ENCODE results near the gene EDIL3. TPM values are rescaled to one million over a fixed set of nuclear protein-coding genes. Genes with fewer than 3 reads are reported as not detected.

The EDIL3 gene
- total and polyA plus RNA-seq, 2 of the 13 experiments (the other 11 are each of a cell fraction or from before 2014, with no cell fraction given) = 0.01 TPM; not detected in 1

DNA sequence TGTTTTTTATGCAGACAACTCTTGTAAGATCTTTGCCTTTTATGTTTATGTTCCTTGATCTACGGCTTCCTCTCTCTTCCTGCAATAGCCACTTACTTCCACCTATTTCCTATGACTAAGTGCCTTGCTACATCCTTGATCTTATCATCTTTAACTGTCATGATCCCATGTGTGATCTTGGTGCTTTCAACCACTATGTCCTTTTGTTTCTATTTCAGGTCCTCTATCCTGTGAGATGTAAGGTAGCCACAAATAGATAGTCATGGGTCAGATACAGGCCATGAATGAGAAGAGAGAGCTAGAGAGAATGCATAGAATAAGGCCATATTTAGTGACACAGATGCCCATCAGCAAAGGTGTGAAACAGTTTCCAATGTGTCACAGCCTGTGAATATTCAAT, 420.4 kb downstream of the EDIL3 start:
- FAIRE-seq (no peak), ATAC-seq (no peak), DNase-seq (ENCODE audit: low spot score) (no peak)
- ChIA-PET CTCF (ENCODE audit: low intra/inter-chr PET ratio, low total read pairs) (no interaction called here), POLR2A (no interaction called here)
- H2AFZ ChIP-seq (ENCODE audit: low read length) = no peak overlapping the region
- H4K20me1 ChIP-seq (ENCODE audit: insufficient read depth, low read length) = no peaks in the 10 kb centered on the region
- 0% methylated on average over 1 of the region's 1 CpG for WGBS (ENCODE audit: low lambda C conversion rate)
- TF ChIP-seq PHF8 (CRISPR knock-in tag; IDR thresholded peaks at IDR 0.05) = no peak
- H3K27ac ChIP-seq (ENCODE audit: extremely low read length, insufficient read depth, low read length) = no peak overlapping the region
- H3K36me3 ChIP-seq (replicated peaks in 1 of 2; ENCODE audit: control insufficient read depth in 1 of 2, insufficient read depth in 2 of 2, low read length in 2 of 2) = no peaks in the 10 kb centered on the region
- no peaks in the 10 kb centered on the region for H3K4me1 ChIP-seq (ENCODE audit: insufficient read depth, low read length)
- H3K9me3 ChIP-seq (ENCODE audit: low read length) = no peaks in the 10 kb centered on the region
- intact Hi-C loops (cut with micrococcal nuclease; ENCODE audit: unreplicated experiment) (no loop called here), in situ Hi-C loops (cut with HindIII; ENCODE audit: extremely low pct_ligation_motif_present, low pct_unique_long_range_greater_than_20kb) (no loop called here)
- BruUV-seq (replicated peaks) = no TSS peak
- no peak overlapping the region for H3K4me3 ChIP-seq (replicated peaks in 1 of 3; ENCODE audit: insufficient read depth in 1 of 3, low read depth in 2 of 3, low read length in 3 of 3)
- H3K4me2 ChIP-seq (ENCODE audit: low read depth, low read length) = no peak overlapping the region
- no peaks in the 10 kb centered on the region for H3K27me3 ChIP-seq (ENCODE audit: control insufficient read depth in 1 of 2, insufficient read depth in 2 of 2, low read length in 2 of 2)
- no peak overlapping the region for H3K9ac ChIP-seq (ENCODE audit: insufficient read depth, low read depth, low read length)
- H3K79me2 ChIP-seq (ENCODE audit: insufficient read depth, low read length) = no peaks in the 10 kb centered on the region

DNA sequence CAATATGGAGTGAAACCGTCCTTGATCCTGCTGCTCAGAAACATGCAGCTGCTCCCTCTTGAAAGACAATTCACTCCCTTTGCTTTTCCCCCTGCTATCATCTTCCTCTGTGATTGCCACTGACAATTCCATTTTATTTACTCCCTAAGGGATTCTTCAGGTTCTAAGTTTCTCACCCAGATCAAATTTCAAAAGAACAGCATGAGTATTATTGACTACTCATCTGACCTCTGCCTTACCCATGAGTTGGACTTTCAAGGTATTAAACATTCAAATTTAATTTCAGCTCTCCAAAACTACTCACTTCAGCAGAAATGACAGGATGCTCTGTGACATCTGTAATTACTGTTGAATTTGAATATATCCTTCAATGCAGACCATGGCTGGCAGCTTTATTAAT, 427.5 kb downstream of the EDIL3 start:
- ChIA-PET POLR2A (no interaction called here), CTCF (ENCODE audit: low intra/inter-chr PET ratio, low total read pairs) (no interaction called here)
- DNase-seq (ENCODE audit: low spot score) (no peak), FAIRE-seq (no peak), ATAC-seq (no peak)
- in situ Hi-C loops (cut with HindIII; ENCODE audit: extremely low pct_ligation_motif_present, low pct_unique_long_range_greater_than_20kb) = no loop called here
- Histone ChIP-seq H4K20me1 (ENCODE audit: insufficient read depth, low read length) (no peaks in the 10 kb centered on the region), H3K9ac (ENCODE audit: insufficient read depth, low read depth, low read length) (no peak overlapping the region), H3K36me3 (replicated peaks in 1 of 2; ENCODE audit: control insufficient read depth in 1 of 2, insufficient read depth in 2 of 2, low read length in 2 of 2) (no peaks in the 10 kb centered on the region), H3K9me3 (ENCODE audit: low read length) (no peaks in the 10 kb centered on the region), H3K27ac (ENCODE audit: extremely low read length, insufficient read depth, low read length) (no peak overlapping the region), H3K4me1 (ENCODE audit: insufficient read depth, low read length) (no peaks in the 10 kb centered on the region), H3K27me3 (ENCODE audit: control insufficient read depth in 1 of 2, insufficient read depth in 2 of 2, low read length in 2 of 2) (no peaks in the 10 kb centered on the region), H2AFZ (ENCODE audit: low read length) (no peak overlapping the region), H3K79me2 (ENCODE audit: insufficient read depth, low read length) (no peaks in the 10 kb centered on the region), H3K4me2 (ENCODE audit: low read depth, low read length) (no peak overlapping the region), H3K4me3 (replicated peaks in 1 of 3; ENCODE audit: insufficient read depth in 1 of 3, low read depth in 2 of 3, low read length in 3 of 3) (no peak overlapping the region)
- intact Hi-C loops (cut with micrococcal nuclease; ENCODE audit: unreplicated experiment) = no loop called here
- 5% methylated on average over 1 of the region's 1 CpG for WGBS (ENCODE audit: low lambda C conversion rate)
- BruUV-seq (replicated peaks) = no TSS peak
- TF ChIP-seq, protein P1, sequence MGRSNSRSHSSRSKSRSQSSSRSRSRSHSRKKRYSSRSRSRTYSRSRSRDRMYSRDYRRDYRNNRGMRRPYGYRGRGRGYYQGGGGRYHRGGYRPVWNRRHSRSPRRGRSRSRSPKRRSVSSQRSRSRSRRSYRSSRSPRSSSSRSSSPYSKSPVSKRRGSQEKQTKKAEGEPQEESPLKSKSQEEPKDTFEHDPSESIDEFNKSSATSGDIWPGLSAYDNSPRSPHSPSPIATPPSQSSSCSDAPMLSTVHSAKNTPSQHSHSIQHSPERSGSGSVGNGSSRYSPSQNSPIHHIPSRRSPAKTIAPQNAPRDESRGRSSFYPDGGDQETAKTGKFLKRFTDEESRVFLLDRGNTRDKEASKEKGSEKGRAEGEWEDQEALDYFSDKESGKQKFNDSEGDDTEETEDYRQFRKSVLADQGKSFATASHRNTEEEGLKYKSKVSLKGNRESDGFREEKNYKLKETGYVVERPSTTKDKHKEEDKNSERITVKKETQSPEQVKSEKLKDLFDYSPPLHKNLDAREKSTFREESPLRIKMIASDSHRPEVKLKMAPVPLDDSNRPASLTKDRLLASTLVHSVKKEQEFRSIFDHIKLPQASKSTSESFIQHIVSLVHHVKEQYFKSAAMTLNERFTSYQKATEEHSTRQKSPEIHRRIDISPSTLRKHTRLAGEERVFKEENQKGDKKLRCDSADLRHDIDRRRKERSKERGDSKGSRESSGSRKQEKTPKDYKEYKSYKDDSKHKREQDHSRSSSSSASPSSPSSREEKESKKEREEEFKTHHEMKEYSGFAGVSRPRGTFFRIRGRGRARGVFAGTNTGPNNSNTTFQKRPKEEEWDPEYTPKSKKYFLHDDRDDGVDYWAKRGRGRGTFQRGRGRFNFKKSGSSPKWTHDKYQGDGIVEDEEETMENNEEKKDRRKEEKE (IDR thresholded peaks at IDR 0.05) = no peak
- TF ChIP-seq, protein P2, sequence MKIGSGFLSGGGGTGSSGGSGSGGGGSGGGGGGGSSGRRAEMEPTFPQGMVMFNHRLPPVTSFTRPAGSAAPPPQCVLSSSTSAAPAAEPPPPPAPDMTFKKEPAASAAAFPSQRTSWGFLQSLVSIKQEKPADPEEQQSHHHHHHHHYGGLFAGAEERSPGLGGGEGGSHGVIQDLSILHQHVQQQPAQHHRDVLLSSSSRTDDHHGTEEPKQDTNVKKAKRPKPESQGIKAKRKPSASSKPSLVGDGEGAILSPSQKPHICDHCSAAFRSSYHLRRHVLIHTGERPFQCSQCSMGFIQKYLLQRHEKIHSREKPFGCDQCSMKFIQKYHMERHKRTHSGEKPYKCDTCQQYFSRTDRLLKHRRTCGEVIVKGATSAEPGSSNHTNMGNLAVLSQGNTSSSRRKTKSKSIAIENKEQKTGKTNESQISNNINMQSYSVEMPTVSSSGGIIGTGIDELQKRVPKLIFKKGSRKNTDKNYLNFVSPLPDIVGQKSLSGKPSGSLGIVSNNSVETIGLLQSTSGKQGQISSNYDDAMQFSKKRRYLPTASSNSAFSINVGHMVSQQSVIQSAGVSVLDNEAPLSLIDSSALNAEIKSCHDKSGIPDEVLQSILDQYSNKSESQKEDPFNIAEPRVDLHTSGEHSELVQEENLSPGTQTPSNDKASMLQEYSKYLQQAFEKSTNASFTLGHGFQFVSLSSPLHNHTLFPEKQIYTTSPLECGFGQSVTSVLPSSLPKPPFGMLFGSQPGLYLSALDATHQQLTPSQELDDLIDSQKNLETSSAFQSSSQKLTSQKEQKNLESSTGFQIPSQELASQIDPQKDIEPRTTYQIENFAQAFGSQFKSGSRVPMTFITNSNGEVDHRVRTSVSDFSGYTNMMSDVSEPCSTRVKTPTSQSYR (CRISPR knock-in tag; IDR thresholded peaks at IDR 0.05; ENCODE audit: borderline replicate concordance) = no peak
- TF ChIP-seq SNRNP70 (IDR thresholded peaks at IDR 0.05; ENCODE audit: low read depth, low read length) (no peak), DNMT3B (CRISPR knock-in tag; conservative IDR thresholded peaks at IDR 0.05) (no peak), PCBP2 (optimal IDR thresholded peaks at IDR 0.05; ENCODE audit: low read depth, low read length, poor library complexity, severe bottlenecking) (no peak)

All from HepG2 (cell line).